WTC11 (cell line): ENCODE measurements around the gene METTL21C. TPM values are rescaled to one million over a fixed set of nuclear protein-coding genes. Genes with fewer than 3 reads are reported as not detected.

Experiments
- ATAC-seq: fragments of 200-7000 bp; cut with Tn5 transposase; 2 replicates; pipeline ENCODE4 v1.10.0; 2021; ENCODE audit warnings: mild to moderate bottlenecking, moderate library complexity
- CTCF ChIA-PET: fragments of 300-600 bp; sonication (Branson Sonifier 250); formaldehyde crosslinking; loops from one replicate; lab custom pipeline; 2021; ENCODE audit warnings: antibody characterized with exemption; lab: Charles Lee
- POLR2A ChIA-PET: fragments of 350-600 bp; sonication (Branson Sonifier 250); formaldehyde crosslinking; loops from one replicate; lab custom pipeline; 2021; ENCODE audit warnings: antibody characterized with exemption; lab: Charles Lee
- DNase-seq: peaks from one replicate; pipeline ENCODE4 v3.0.0; 2021; ENCODE audit warnings: low spot score
- H3K27ac Mint-ChIP-seq: 2 replicates; pipeline ENCODE4 v1.8.0; 2021; ENCODE audit warnings: mixed read lengths
- H3K27me3 Mint-ChIP-seq: 2 replicates; pipeline ENCODE4 v1.8.0; 2021; ENCODE audit warnings: low read depth, mild to moderate bottlenecking, moderate library complexity, mixed read lengths
- H3K36me3 Mint-ChIP-seq: 2 replicates; pipeline ENCODE4 v1.8.0; 2021; ENCODE audit warnings: mixed read lengths
- H3K4me1 Mint-ChIP-seq: 2 replicates; pipeline ENCODE4 v1.8.0; 2022; ENCODE audit warnings: mixed read lengths
- H3K4me3 Mint-ChIP-seq: 2 replicates; pipeline ENCODE4 v1.8.0; 2021; ENCODE audit warnings: mild to moderate bottlenecking, moderate library complexity, mixed read lengths
- H3K9me3 Mint-ChIP-seq: 2 replicates; pipeline ENCODE4 v1.8.0; 2021; ENCODE audit warnings: mixed read lengths
- ATF1 ChIP-seq: sonication (generic); formaldehyde crosslinking; IDR thresholded peaks from 2 replicates; pipeline ENCODE4 v1.8.1; 2023; ENCODE audit warnings: mild to moderate bottlenecking, moderate library complexity, missing genetic modification reagents
- ATF2 ChIP-seq: sonication (generic); formaldehyde crosslinking; IDR thresholded peaks from 2 replicates; pipeline ENCODE4 v1.8.1; 2022; ENCODE audit warnings: low read depth, missing genetic modification reagents, borderline replicate concordance
- CREB1 ChIP-seq: sonication (generic); formaldehyde crosslinking; IDR thresholded peaks from 2 replicates; pipeline ENCODE4 v1.8.0; 2023; ENCODE audit warnings: mild to moderate bottlenecking, missing genetic modification reagents
- CREM ChIP-seq: sonication (generic); formaldehyde crosslinking; IDR thresholded peaks from 2 replicates; pipeline ENCODE4 v1.8.1; 2022; ENCODE audit warnings: mild to moderate bottlenecking, missing genetic modification reagents, moderate library complexity
- ELF4 ChIP-seq: sonication (generic); formaldehyde crosslinking; IDR thresholded peaks from 2 replicates; pipeline ENCODE4 v1.8.1; 2022; ENCODE audit warnings: low read depth, mild to moderate bottlenecking, moderate library complexity, missing genetic modification reagents
- ETV6 ChIP-seq: sonication (generic); formaldehyde crosslinking; IDR thresholded peaks from 2 replicates; pipeline ENCODE4 v1.8.1; 2022; ENCODE audit warnings: mild to moderate bottlenecking, missing genetic modification reagents
- NR2C2 ChIP-seq: sonication (generic); formaldehyde crosslinking; IDR thresholded peaks from 2 replicates; pipeline ENCODE4 v1.8.0; 2022; ENCODE audit warnings: mild to moderate bottlenecking, missing genetic modification reagents
- OVOL2 ChIP-seq: fragments of 250-450 bp; sonication (Bioruptor Pico); IDR thresholded peaks from 2 replicates; pipeline ENCODE4 v1.9.0; 2021; ENCODE audit warnings: mild to moderate bottlenecking, borderline replicate concordance
- TEAD1 ChIP-seq: sonication (generic); formaldehyde crosslinking; IDR thresholded peaks from 2 replicates; pipeline ENCODE4 v1.8.0; 2022; ENCODE audit warnings: mild to moderate bottlenecking, missing genetic modification reagents
- ZNF138 ChIP-seq: sonication (generic); formaldehyde crosslinking; conservative IDR thresholded peaks from 2 replicates; pipeline ENCODE4 v1.8.1; 2022; ENCODE audit warnings: mild to moderate bottlenecking, moderate library complexity, missing genetic modification reagents
- ZNF317 ChIP-seq: sonication (generic); formaldehyde crosslinking; IDR thresholded peaks from 2 replicates; pipeline ENCODE4 v1.8.1; 2023; ENCODE audit warnings: low read depth, mild to moderate bottlenecking, moderate library complexity, missing genetic modification reagents, borderline replicate concordance
- ZNF396 ChIP-seq: fragments of 250-450 bp; sonication (Bioruptor Pico); IDR thresholded peaks from 2 replicates; pipeline ENCODE4 v1.8.0; 2021; ENCODE audit warnings: mild to moderate bottlenecking, moderate library complexity, borderline replicate concordance
- total RNA-seq: library from RNA; stranded (reverse); gene quantifications from 3 replicates; pipeline ENCODE4 v1.2.3, GENCODE V29; 2021
- TF ChIP-seq, protein P1 (sequence below): fragments of 250-450 bp; sonication (Bioruptor Pico); conservative IDR thresholded peaks from 2 replicates; pipeline ENCODE4 v1.9.0; 2021; ENCODE audit warnings: mild to moderate bottlenecking
- TF ChIP-seq, protein P2 (sequence below): sonication (generic); formaldehyde crosslinking; IDR thresholded peaks from 2 replicates; pipeline ENCODE4 v1.8.1; 2023; ENCODE audit warnings: mild to moderate bottlenecking, missing genetic modification reagents, borderline replicate concordance
- TF ChIP-seq, protein P3 (sequence below): sonication (generic); formaldehyde crosslinking; conservative IDR thresholded peaks from 2 replicates; pipeline ENCODE4 v1.8.1; 2022; ENCODE audit warnings: mild to moderate bottlenecking, missing genetic modification reagents
- TF ChIP-seq, protein P4 (sequence below): sonication (generic); formaldehyde crosslinking; IDR thresholded peaks from 2 replicates; pipeline ENCODE4 v1.8.0; 2023; ENCODE audit warnings: mild to moderate bottlenecking, missing genetic modification reagents

METTL21C gene
- total RNA-seq, 1 experiment from 2014 or later = not detected

GRCh38 chr13:102667911-102668310 is 26.9 kb downstream of the METTL21C start:
- H3K27me3 Mint-ChIP-seq = no peaks in the 10 kb centered on the region
- no peak overlapping the region for H3K27ac Mint-ChIP-seq
- H3K4me3 Mint-ChIP-seq = no peak overlapping the region
- no peak for ATAC-seq
- ChIA-PET CTCF (no interaction called here), POLR2A (no interaction called here)
- DNase-seq = no peak
- H3K9me3 Mint-ChIP-seq = peaks cover 42% of the 10 kb centered on the region
- TF ChIP-seq NR2C2 (CRISPR knock-in tag) (no peak), CREB1 (CRISPR knock-in tag) (no peak), ZNF138 (CRISPR knock-in tag) (no peak), ELF4 (CRISPR knock-in tag) (no peak), ATF1 (CRISPR knock-in tag) (no peak)
- TF ChIP-seq, protein P1, sequence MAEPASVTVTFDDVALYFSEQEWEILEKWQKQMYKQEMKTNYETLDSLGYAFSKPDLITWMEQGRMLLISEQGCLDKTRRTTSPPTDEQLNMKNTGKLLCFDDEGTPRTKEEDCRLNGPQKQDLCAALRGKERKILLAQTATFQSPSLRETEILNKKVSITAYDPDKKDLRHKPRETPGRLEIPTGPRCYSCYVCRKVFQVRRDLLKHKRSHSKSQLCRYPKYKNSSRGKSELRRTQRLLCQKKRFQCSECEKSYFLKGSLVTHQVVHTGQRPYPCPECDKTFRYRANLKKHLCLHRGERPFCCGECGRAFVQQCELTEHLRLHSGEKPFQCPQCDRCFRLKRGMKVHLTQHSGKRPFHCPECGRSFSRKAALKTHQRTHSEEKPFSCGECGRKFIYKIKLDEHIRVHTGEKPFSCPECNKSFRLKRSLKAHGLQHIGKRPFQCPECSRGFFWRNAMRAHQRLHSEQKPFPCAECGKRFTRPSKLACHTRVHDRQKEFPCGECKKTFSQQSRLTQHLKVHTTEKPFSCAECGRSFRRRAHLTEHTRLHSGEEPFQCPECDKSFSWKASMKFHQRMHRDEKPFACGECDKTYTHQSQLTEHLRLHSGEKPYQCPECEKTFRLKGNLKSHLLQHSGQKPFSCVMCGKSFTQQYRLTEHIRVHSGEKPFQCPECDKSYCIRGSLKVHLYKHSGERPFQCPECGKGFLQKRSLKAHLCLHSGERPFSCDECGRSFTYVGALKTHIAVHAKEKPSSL = no peak
- TF ChIP-seq, protein P2, sequence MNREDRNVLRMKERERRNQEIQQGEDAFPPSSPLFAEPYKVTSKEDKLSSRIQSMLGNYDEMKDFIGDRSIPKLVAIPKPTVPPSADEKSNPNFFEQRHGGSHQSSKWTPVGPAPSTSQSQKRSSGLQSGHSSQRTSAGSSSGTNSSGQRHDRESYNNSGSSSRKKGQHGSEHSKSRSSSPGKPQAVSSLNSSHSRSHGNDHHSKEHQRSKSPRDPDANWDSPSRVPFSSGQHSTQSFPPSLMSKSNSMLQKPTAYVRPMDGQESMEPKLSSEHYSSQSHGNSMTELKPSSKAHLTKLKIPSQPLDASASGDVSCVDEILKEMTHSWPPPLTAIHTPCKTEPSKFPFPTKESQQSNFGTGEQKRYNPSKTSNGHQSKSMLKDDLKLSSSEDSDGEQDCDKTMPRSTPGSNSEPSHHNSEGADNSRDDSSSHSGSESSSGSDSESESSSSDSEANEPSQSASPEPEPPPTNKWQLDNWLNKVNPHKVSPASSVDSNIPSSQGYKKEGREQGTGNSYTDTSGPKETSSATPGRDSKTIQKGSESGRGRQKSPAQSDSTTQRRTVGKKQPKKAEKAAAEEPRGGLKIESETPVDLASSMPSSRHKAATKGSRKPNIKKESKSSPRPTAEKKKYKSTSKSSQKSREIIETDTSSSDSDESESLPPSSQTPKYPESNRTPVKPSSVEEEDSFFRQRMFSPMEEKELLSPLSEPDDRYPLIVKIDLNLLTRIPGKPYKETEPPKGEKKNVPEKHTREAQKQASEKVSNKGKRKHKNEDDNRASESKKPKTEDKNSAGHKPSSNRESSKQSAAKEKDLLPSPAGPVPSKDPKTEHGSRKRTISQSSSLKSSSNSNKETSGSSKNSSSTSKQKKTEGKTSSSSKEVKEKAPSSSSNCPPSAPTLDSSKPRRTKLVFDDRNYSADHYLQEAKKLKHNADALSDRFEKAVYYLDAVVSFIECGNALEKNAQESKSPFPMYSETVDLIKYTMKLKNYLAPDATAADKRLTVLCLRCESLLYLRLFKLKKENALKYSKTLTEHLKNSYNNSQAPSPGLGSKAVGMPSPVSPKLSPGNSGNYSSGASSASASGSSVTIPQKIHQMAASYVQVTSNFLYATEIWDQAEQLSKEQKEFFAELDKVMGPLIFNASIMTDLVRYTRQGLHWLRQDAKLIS (CRISPR knock-in tag) = no peak
- H3K4me1 Mint-ChIP-seq = no peaks in the 10 kb centered on the region
- peaks cover 87% of the 10 kb centered on the region for H3K36me3 Mint-ChIP-seq

DNA sequence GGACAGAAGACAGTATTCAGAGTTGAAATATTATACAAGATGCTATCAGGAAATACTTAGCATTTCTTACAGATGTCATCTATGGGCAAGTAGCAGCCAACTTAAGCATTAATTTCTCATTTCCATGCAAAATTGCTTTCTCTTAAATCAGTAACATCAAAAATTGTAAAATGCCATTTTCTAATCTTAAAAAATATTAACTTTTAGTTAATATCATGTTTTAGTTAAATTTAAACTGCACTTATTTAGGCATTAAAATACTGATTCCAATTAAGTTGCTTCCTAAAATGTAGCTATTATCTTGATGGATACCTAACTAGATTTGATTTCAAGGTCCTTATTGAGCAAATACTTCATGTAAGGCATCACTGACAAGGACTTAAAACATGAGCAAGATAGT is 27.8 kb downstream of the METTL21C start:
- no peaks in the 10 kb centered on the region for H3K27me3 Mint-ChIP-seq
- no peak for TF ChIP-seq ATF1 (CRISPR knock-in tag)
- peaks cover 82% of the 10 kb centered on the region for H3K36me3 Mint-ChIP-seq
- H3K27ac Mint-ChIP-seq = no peak overlapping the region
- DNase-seq = no peak
- CTCF ChIA-PET = no interaction called here
- POLR2A ChIA-PET = no interaction called here
- no peaks in the 10 kb centered on the region for H3K4me1 Mint-ChIP-seq
- no peak for ATAC-seq
- H3K4me3 Mint-ChIP-seq = no peak overlapping the region
- peaks cover 42% of the 10 kb centered on the region for H3K9me3 Mint-ChIP-seq

DNA sequence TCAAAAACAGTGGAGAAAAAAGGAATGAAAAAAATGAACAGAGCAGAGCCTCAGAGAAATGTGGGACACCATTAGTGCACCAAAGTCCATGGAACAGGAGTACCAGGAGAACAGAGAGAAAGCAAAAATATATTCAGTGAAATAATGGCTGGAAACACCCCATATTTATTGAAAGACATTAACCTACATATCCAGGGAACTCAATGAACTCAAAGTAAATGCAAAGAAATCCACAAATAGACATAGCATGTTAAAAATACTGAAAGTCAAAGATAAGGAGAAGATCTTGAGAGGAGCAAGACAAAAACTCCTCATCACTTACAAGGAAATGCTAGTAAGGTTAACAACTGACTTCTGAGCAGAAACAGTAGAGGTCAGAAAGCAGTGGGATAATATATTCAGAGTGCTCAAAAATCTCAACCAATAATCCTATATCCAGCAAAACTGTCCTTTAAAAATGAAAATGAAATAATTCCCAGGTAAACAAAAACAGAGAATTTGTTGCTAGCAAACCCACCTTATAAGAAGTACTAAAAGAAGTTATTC is 35.6 kb downstream of the METTL21C start:
- no peak for DNase-seq
- Mint-ChIP-seq H3K9me3 (no peaks in the 10 kb centered on the region), H3K27ac (no peak overlapping the region), H3K4me3 (no peak overlapping the region), H3K27me3 (no peaks in the 10 kb centered on the region), H3K36me3 (peaks cover 47% of the 10 kb centered on the region), H3K4me1 (no peaks in the 10 kb centered on the region)
- ChIA-PET POLR2A (no interaction called here), CTCF (no interaction called here)
- no peak for ATAC-seq
- TF ChIP-seq, protein P3, sequence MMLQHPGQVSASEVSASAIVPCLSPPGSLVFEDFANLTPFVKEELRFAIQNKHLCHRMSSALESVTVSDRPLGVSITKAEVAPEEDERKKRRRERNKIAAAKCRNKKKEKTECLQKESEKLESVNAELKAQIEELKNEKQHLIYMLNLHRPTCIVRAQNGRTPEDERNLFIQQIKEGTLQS (CRISPR knock-in tag) = no peak
- TF ChIP-seq, protein P4, sequence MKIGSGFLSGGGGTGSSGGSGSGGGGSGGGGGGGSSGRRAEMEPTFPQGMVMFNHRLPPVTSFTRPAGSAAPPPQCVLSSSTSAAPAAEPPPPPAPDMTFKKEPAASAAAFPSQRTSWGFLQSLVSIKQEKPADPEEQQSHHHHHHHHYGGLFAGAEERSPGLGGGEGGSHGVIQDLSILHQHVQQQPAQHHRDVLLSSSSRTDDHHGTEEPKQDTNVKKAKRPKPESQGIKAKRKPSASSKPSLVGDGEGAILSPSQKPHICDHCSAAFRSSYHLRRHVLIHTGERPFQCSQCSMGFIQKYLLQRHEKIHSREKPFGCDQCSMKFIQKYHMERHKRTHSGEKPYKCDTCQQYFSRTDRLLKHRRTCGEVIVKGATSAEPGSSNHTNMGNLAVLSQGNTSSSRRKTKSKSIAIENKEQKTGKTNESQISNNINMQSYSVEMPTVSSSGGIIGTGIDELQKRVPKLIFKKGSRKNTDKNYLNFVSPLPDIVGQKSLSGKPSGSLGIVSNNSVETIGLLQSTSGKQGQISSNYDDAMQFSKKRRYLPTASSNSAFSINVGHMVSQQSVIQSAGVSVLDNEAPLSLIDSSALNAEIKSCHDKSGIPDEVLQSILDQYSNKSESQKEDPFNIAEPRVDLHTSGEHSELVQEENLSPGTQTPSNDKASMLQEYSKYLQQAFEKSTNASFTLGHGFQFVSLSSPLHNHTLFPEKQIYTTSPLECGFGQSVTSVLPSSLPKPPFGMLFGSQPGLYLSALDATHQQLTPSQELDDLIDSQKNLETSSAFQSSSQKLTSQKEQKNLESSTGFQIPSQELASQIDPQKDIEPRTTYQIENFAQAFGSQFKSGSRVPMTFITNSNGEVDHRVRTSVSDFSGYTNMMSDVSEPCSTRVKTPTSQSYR (CRISPR knock-in tag) = no peak
- TF ChIP-seq, protein P2 (CRISPR knock-in tag) = no peak
- no peak for TF ChIP-seq OVOL2 (CRISPR knock-in tag)
- no peak for TF ChIP-seq ATF2
- no peak for TF ChIP-seq TEAD1 (CRISPR knock-in tag)
- no peak for TF ChIP-seq ETV6 (CRISPR knock-in tag)
- no peak for TF ChIP-seq ZNF396
- TF ChIP-seq CREM (CRISPR knock-in tag) = no peak
- TF ChIP-seq ZNF317 (CRISPR knock-in tag) = no peak
